Nephron progenitor cell (in vitro differentiated cells): ENCODE results near the gene CHRNB4.

Experiments used
- DNase-seq: peaks from one replicate; pipeline ENCODE4 v3.0.0; 2021
- H3K27ac Mint-ChIP-seq: 2 replicates; pipeline ENCODE4 v1.8.0; 2021; ENCODE audit warnings: mild to moderate bottlenecking, moderate library complexity, mixed read lengths
- H3K27me3 Mint-ChIP-seq: 2 replicates; pipeline ENCODE4 v1.8.0; 2021; ENCODE audit warnings: mild to moderate bottlenecking, low read depth, mixed read lengths; ENCODE audit not compliant: poor library complexity
- H3K36me3 Mint-ChIP-seq: 2 replicates; pipeline ENCODE4 v1.8.0; 2021; ENCODE audit warnings: low read depth, mixed read lengths
- H3K4me1 Mint-ChIP-seq: 2 replicates; pipeline ENCODE4 v1.8.0; 2021; ENCODE audit warnings: mixed read lengths
- H3K4me3 Mint-ChIP-seq: 2 replicates; pipeline ENCODE4 v1.8.0; 2021; ENCODE audit warnings: mild to moderate bottlenecking, moderate library complexity, mixed read lengths
- H3K9me3 Mint-ChIP-seq: 2 replicates; pipeline ENCODE4 v1.8.0; 2021; ENCODE audit warnings: mild to moderate bottlenecking, moderate library complexity, mixed read lengths
- TF ChIP-seq, protein P1 (sequence below): fragments of 200-600 bp; sonication (generic); IDR thresholded peaks from 2 replicates; pipeline ENCODE4 v1.5.0; 2021; ENCODE audit warnings: antibody characterized with exemption

The CHRNB4 gene

DNA sequence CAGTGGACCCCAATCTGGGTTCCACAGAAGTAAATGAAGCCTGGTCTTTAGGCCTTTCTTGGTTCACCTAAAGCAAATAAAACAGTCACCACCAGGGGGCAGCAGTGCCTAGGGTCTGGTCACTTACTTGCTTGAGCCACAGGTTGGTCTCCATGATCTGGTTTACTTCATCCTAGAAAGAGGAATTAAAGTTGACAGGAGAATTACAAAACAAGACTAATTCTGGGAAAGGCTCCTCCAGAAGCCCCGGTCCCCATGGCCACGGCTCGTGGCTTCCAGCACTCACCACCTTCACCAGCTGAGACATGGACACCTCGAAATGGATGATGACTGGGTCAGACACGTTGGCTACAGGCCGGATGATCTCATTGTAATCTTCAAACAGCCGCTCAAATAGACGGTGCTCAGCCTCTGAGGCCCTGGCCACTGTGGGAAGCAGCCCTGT is 22.5 kb downstream of the CHRNB4 start:
- peak; percentile 97 for DNase-seq
- H3K4me1 Mint-ChIP-seq: peaks cover 20% of the 10 kb centered on the region
- TF ChIP-seq, protein P1, sequence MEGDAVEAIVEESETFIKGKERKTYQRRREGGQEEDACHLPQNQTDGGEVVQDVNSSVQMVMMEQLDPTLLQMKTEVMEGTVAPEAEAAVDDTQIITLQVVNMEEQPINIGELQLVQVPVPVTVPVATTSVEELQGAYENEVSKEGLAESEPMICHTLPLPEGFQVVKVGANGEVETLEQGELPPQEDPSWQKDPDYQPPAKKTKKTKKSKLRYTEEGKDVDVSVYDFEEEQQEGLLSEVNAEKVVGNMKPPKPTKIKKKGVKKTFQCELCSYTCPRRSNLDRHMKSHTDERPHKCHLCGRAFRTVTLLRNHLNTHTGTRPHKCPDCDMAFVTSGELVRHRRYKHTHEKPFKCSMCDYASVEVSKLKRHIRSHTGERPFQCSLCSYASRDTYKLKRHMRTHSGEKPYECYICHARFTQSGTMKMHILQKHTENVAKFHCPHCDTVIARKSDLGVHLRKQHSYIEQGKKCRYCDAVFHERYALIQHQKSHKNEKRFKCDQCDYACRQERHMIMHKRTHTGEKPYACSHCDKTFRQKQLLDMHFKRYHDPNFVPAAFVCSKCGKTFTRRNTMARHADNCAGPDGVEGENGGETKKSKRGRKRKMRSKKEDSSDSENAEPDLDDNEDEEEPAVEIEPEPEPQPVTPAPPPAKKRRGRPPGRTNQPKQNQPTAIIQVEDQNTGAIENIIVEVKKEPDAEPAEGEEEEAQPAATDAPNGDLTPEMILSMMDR: peak; percentile 91
- peaks cover 5% of the 10 kb centered on the region for H3K9me3 Mint-ChIP-seq
- peaks cover 10% of the 10 kb centered on the region for H3K36me3 Mint-ChIP-seq
- peak overlapping the region; percentile 74 for H3K4me3 Mint-ChIP-seq
- no peak overlapping the region for H3K27ac Mint-ChIP-seq
- peaks cover 43% of the 10 kb centered on the region for H3K27me3 Mint-ChIP-seq

- H3K9me3 Mint-ChIP-seq: peaks cover 5% of the 10 kb centered on the region
Measured at GRCh38 chr15:78618064-78618463, 22.9 kb downstream of the CHRNB4 start.

DNA sequence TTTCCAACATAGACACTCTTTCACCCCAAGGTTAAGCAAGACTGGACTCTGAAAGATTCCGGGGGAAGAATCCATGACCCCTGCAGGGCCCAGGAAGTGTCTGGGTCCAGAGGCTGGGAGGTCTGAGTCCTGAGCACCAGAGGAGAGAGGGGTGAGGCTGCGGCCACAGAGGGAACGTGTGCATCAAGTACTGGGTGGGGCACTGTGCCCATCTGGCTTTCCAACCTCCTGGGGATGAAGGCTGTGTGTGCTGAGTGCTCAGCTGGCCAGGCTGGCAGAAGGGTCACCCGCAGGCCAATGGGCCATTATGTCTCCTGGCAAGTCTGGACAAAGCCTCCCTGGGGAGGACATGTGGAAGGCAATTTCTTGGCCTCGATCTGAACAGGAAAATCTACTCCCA is 23.5 kb downstream of the CHRNB4 start:
- TF ChIP-seq, protein P1: no peak
- Mint-ChIP-seq H3K4me3 (no peak overlapping the region), H3K4me1 (peaks cover 20% of the 10 kb centered on the region), H3K27me3 (peaks cover 39% of the 10 kb centered on the region), H3K9me3 (peaks cover 5% of the 10 kb centered on the region), H3K27ac (no peak overlapping the region), H3K36me3 (peaks cover 6% of the 10 kb centered on the region)
- DNase-seq: no peak

More at GRCh38 chr15:78618064-78618463, 22.9 kb downstream of the CHRNB4 start:
- Mint-ChIP-seq H3K36me3 (peaks cover 6% of the 10 kb centered on the region), H3K27ac (no peak overlapping the region), H3K27me3 (peaks cover 43% of the 10 kb centered on the region), H3K4me3 (no peak overlapping the region), H3K4me1 (peaks cover 20% of the 10 kb centered on the region)
- TF ChIP-seq, protein P1: no peak
- DNase-seq: no peak

DNA sequence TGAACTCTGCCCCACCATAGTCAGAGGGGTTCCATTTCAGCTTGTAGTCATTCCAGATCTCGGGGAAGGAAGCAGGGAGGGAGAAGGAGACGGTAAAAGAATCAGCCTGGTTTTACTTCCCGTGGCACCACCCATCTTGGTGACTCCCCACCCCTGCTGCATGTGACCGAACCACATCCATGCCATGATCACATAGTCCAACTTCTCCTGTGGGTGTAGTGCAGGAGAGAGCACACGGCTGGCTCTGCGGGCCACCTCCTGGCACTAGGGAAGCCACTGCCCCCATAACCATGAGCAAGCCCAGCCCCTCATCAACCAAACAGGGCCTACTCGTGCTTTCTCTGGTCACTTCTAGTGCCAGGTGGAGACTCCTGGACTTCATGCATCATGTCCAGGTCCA is 23.9 kb downstream of the CHRNB4 start:
- Mint-ChIP-seq H3K27ac (no peak overlapping the region), H3K27me3 (peaks cover 35% of the 10 kb centered on the region), H3K36me3 (peaks cover 6% of the 10 kb centered on the region), H3K9me3 (peaks cover 5% of the 10 kb centered on the region), H3K4me1 (peaks cover 20% of the 10 kb centered on the region), H3K4me3 (no peak overlapping the region)
- DNase-seq: no peak
- TF ChIP-seq, protein P1: no peak

DNA sequence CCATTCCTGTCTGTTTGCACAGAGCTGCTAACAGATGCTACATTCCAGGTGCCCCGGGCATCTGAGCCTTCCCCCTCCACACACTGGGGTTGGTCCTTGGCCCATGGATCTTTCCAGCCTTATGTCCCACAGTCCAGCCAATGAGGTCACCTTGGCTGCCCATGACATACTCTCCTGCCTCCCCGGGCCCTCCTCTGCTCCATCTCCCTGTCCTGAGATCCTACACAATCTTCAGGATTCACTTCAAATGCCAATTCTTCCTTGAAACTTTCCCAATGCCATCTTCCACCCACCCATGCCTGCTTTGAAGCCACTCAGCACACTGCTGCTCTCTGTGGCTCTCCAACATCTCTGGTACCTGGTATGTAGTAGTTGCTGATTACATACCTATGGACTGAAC is 24.5 kb downstream of the CHRNB4 start:
- no peak for DNase-seq
- H3K27me3 Mint-ChIP-seq: peaks cover 29% of the 10 kb centered on the region
- no peak overlapping the region for H3K27ac Mint-ChIP-seq
- TF ChIP-seq, protein P1: no peak
- peaks cover 9% of the 10 kb centered on the region for H3K36me3 Mint-ChIP-seq
- no peak overlapping the region for H3K4me3 Mint-ChIP-seq
- H3K4me1 Mint-ChIP-seq: peaks cover 17% of the 10 kb centered on the region
- peaks cover 5% of the 10 kb centered on the region for H3K9me3 Mint-ChIP-seq

GRCh38 chr15:78615151-78615589 is 25.8 kb downstream of the CHRNB4 start:
- Mint-ChIP-seq H3K27ac (no peak overlapping the region), H3K27me3 (peaks cover 22% of the 10 kb centered on the region), H3K4me3 (no peak overlapping the region), H3K36me3 (peaks cover 13% of the 10 kb centered on the region), H3K4me1 (peaks cover 13% of the 10 kb centered on the region), H3K9me3 (peaks cover 8% of the 10 kb centered on the region)
- TF ChIP-seq, protein P1: no peak
- no peak for DNase-seq
